Uterus (tissue), 4 donors: ENCODE measurements around the gene CAB39L. TPM values are rescaled to one million over a fixed set of nuclear protein-coding genes. Genes with fewer than 3 reads are reported as not detected.

Experiments
- DNase-seq, 2 donors: peaks; one replicate each; pipeline ENCODE4 v3.0.0-alpha.2; 2019 to 2020
- H3K27ac ChIP-seq, 2 donors: fragments of 200-600 bp; sonication (generic); 1 replicate in 1 of 2; 2 replicates in 1 of 2; pipeline ENCODE4 v1.5.1; 2016 to 2018
- H3K27me3 ChIP-seq, 2 donors: fragments of 200-600 bp; sonication (generic); one replicate each; pipeline ENCODE4 v1.5.1; 2018 to 2019; ENCODE audit warnings: control low read depth in 1 of 2
- H3K36me3 ChIP-seq, 2 donors: fragments of 200-600 bp; sonication (generic); one replicate each; pipeline ENCODE4 v1.5.1; 2019; ENCODE audit warnings: control low read depth in 1 of 2
- H3K4me1 ChIP-seq, 2 donors: fragments of 200-600 bp; sonication (generic); one replicate each; pipeline ENCODE4 v1.5.1; 2018 to 2019; ENCODE audit warnings: control low read depth in 1 of 2
- H3K4me3 ChIP-seq, 2 donors: fragments of 200-600 bp; sonication (generic); 1 replicate in 1 of 2; 2 replicates in 1 of 2; pipeline ENCODE4 v1.5.1; 2018 to 2019; ENCODE audit warnings: mild to moderate bottlenecking in 1 of 2
- H3K9me3 ChIP-seq, 2 donors: fragments of 200-600 bp; sonication (generic); one replicate each; pipeline ENCODE4 v1.5.1; 2019; ENCODE audit warnings: control low read depth in 1 of 2
- CTCF ChIP-seq, 4 experiments: fragments of 200-600 bp in 2 of 4; fragments of 450-650 bp in 2 of 4; sonication (generic) in 2 of 4; IDR thresholded peaks; one replicate each; pipeline ENCODE4 v1.5.1; 2016 to 2019; ENCODE audit warnings: antibody characterized with exemption in 4 of 4, mild to moderate bottlenecking in 2 of 4, moderate library complexity in 1 of 4
- POLR2A ChIP-seq, 2 donors: fragments of 450-650 bp; IDR thresholded peaks; one replicate each; pipeline ENCODE4 v1.6.1; 2016; ENCODE audit warnings: antibody characterized with exemption in 2 of 2, mild to moderate bottlenecking in 1 of 2, moderate library complexity in 1 of 2
- intact Hi-C: fragments of 100-400 bp; cut with DNase I; formaldehyde crosslinking; loops from one replicate; pipeline ENCODE4 v1.15.1; 2023; ENCODE audit warnings: low total_unique reads
- total RNA-seq, 4 donors: library from RNA; depleted of rRNA in 3 of 4; stranded (reverse); fragments of >200 nt in 3 of 4; gene quantifications; one replicate each; pipeline versions ENCODE4 v1.1.0 to v1.2.4, GENCODE V29; 2014 to 2023
- donor health status: DM: yes; HTN: yes; CAD: no.

The CAB39L gene
- total RNA-seq, 4 donors from 2014 or later = 12.0 to 24.7 (median 18.5) TPM

- Histone ChIP-seq H3K4me1 (no peaks in the 10 kb centered on the region), H3K36me3 (no peaks in the 10 kb centered on the region), H3K4me3 (no peak overlapping the region), H3K9me3 (no peaks in the 10 kb centered on the region), H3K27ac (no peak overlapping the region), H3K27me3 (no peaks in the 10 kb centered on the region)
- no peak for DNase-seq
- TF ChIP-seq CTCF (IDR thresholded peaks at IDR 0.05) = no peak
- TF ChIP-seq POLR2A (IDR thresholded peaks at IDR 0.05) = no peak
- intact Hi-C loops = no loop called here
Measured at GRCh38 chr13:49346460-49346859, 97.4 kb downstream of the CAB39L start.

GRCh38 chr13:49343731-49344130, 100.1 kb downstream of the CAB39L start:
- H3K27ac ChIP-seq = no peak overlapping the region
- no peaks in the 10 kb centered on the region for H3K27me3 ChIP-seq
- H3K4me3 ChIP-seq = no peak overlapping the region
- intact Hi-C loops = no loop called here
- DNase-seq = no peak
- H3K9me3 ChIP-seq = no peaks in the 10 kb centered on the region
- no peaks in the 10 kb centered on the region for H3K36me3 ChIP-seq
- TF ChIP-seq CTCF (IDR thresholded peaks at IDR 0.05) (no peak), POLR2A (IDR thresholded peaks at IDR 0.05) (no peak)
- no peaks in the 10 kb centered on the region for H3K4me1 ChIP-seq

- Histone ChIP-seq H3K4me1 (no peaks in the 10 kb centered on the region), H3K36me3 (no peaks in the 10 kb centered on the region), H3K27me3 (no peaks in the 10 kb centered on the region), H3K27ac (no peak overlapping the region), H3K9me3 (no peaks in the 10 kb centered on the region), H3K4me3 (no peak overlapping the region)
- intact Hi-C loops = no loop called here
- TF ChIP-seq CTCF (IDR thresholded peaks at IDR 0.05) (no peak), POLR2A (IDR thresholded peaks at IDR 0.05) (no peak)
- no peak for DNase-seq
Measured at GRCh38 chr13:49343255-49343654, 100.6 kb downstream of the CAB39L start.

GRCh38 chr13:49342454-49342853, 101.4 kb downstream of the CAB39L start:
- Histone ChIP-seq H3K36me3 (no peaks in the 10 kb centered on the region), H3K4me3 (no peak overlapping the region), H3K4me1 (no peaks in the 10 kb centered on the region), H3K27ac (no peak overlapping the region), H3K9me3 (no peaks in the 10 kb centered on the region), H3K27me3 (no peaks in the 10 kb centered on the region)
- intact Hi-C loops = no loop called here
- no peak for DNase-seq
- TF ChIP-seq CTCF (IDR thresholded peaks at IDR 0.05) (no peak), POLR2A (IDR thresholded peaks at IDR 0.05) (no peak)

GRCh38 chr13:49341941-49342340, 101.9 kb downstream of the CAB39L start:
- no peak overlapping the region for H3K4me3 ChIP-seq
- DNase-seq = no peak
- H3K4me1 ChIP-seq = no peaks in the 10 kb centered on the region
- H3K9me3 ChIP-seq = no peaks in the 10 kb centered on the region
- H3K27ac ChIP-seq = no peak overlapping the region
- no peak for TF ChIP-seq POLR2A (IDR thresholded peaks at IDR 0.05)
- no peak for TF ChIP-seq CTCF (IDR thresholded peaks at IDR 0.05)
- intact Hi-C loops = no loop called here
- no peaks in the 10 kb centered on the region for H3K27me3 ChIP-seq
- H3K36me3 ChIP-seq = no peaks in the 10 kb centered on the region
